SIG-M5 (cell line): ENCODE measurements around the gene LCAT.
A peak's percentile ranks its signal among the peaks of the same experiment; 100 is the strongest.

Experiments used
- DNase-seq: peaks from one replicate; lab custom pipeline; 2025; lab: John Stamatoyannopoulos, UW

The LCAT gene

DNA sequence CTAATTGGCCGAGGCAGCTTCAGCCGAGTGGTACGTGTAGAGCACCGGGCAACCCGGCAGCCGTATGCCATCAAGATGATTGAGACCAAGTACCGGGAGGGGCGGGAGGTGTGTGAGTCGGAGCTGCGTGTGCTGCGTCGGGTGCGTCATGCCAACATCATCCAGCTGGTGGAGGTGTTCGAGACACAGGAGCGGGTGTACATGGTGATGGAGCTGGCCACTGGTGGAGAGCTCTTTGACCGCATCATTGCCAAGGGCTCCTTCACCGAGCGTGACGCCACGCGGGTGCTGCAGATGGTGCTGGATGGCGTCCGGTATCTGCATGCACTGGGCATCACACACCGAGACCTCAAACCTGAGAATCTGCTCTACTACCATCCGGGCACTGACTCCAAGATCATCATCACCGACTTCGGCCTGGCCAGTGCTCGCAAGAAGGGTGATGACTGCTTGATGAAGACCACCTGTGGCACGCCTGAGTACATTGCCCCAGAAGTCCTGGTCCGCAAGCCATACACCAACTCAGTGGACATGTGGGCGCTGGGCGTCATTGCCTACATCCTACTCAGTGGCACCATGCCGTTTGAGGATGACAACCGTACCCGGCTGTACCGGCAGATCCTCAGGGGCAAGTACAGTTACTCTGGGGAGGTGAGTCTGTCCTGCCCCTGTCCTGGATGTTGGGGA, 34.7 kb downstream of the LCAT start:
- DNase-seq, result no peak

DNA sequence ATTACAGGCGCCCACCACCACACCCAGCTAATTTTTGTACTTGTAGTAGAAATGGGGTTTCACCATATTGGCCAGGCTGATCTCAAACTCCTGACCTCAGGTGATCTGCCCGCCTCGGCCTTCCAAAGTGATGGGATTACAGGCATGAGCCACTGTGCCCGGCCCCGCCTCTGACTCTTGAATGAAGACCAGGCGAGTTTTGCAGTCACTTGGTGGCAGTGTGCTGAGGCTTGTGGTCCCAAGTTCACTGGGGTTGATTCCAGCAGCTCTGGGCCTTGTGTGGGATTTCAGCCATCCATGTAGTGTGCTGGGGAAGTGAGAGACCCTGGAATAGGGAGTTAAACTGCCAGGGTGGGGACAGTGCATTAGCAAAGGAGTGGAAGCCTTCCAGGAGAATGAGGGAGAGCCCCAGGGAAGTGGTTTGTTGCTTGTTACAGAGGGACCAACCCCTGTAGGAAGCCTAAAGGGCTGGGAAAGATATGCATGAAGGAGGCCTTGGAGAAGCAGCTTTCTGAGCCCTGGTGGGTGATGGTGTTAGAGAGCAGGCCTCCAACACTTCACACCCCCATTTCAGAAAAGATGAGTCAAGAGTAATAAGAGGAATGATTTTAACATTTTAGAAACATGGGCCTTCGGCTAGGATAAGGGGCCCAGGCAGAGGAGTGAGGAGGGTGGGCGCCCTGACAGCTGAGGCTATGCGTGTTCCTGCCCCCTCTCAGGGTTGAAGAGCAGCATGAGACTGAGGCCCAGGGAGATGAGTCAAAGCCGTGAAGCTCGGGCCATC, 36.3 kb downstream of the LCAT start:
- DNase-seq, result no peak

- DNase-seq, result no peak
Measured at GRCh38 chr16:67902831-67903230, 41.1 kb downstream of the LCAT start.

- DNase-seq, result no peak
Measured at GRCh38 chr16:67901734-67902133, 42.2 kb downstream of the LCAT start.

- no peak for DNase-seq
Measured at GRCh38 chr16:67897231-67897630, 46.7 kb downstream of the LCAT start.

DNA sequence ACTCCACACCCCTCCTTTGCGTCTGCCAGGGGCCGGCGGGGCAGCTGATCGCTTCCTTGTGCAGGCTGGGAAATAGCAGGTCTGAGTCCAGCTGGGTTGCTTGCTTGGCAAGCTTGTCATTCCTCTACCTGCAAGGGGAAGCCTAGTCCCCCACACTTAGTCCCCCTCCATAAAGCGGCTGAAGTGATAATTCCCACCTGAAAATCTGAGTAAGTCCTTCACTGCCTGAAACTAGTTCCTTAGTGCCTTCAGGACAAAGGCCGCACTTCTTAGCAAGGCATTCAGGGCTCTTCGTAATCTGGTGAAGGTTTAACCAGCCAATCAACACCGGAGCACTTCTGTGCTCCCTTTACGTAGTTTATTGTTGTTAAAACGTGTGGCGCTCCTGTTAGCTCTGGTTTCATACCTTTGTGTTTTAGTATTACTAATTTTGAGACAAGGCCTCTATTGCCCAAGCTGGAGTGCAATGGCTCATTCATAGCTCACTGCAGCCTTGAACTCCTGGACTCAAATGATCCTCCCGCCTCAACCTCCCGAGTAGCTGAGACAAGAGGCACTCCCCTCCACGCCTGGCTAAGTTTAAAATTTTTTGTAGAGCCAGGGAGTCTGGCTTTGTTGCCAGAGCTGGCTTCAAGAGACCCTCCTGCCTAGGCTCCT, 50.0 kb downstream of the LCAT start:
- no peak for DNase-seq

DNA sequence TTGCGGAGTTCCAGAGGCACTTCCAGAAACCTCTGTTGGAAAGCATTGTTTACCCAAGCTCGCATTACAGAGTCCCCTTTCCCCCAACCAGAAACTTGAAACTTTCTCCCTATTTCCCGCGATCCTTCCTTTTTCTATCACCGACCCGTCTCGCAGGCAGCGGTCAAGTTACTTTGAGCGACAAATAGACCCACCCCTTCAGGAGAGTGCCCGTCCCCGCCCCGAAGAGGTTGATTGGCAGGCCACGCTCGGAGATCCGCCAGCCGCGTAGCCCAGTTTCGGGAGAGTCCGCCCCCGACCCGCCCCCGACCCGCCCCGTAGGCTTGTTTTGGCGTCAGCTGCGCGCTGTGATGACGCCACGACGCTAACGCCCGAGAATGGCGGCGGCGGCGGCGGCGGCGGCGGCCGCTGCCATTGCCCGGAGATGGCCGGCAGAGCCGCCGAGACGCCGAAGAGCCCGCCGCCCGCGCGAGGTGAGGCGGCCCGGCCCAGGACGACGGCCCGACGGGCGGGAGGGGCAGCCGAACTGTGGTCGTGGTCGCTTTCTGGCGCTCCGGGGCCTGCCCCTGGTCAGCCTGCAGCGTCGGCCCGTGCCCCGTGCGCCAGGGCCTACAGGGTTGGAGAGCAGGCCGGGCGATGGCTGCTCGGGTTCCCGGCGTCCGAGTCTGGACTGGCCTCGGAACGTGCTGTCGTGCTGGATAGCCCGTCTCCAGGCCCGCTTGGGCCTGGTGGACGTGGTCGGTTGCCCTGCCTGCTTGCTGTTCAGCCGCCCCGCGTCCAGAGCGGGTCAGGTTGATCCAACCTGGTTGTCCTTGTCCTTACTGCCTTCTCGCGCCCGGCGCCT, 50.8 kb downstream of the LCAT start, which contains the start of gene PSKH1:
PSKH1 (plus strand) TSS at position 356 of the 844 bp plus-strand sequence. CDS start 15,496 bp downstream, outside the sequence.
- DNase-seq, result peak; percentile 32

GRCh38 chr16:67892375-67892774, 51.5 kb downstream of the LCAT start:
- no peak for DNase-seq
